GM19463 (cell line): Measurements from ENCODE around the gene TNFRSF21.
"Not testable (repeated sequence)": the region's sequence is repeated elsewhere in the genome, so short reads cannot be mapped to it uniquely, and the experiment has no call there.

Experiments used
- ATAC-seq: cut with Tn5 transposase; IDR thresholded peaks from one replicate; pipeline ENCODE4 v1.9.1; 2021; ENCODE audit warnings: mild to moderate bottlenecking, moderate library complexity; ENCODE audit not compliant: unreplicated experiment

Gene TNFRSF21

DNA sequence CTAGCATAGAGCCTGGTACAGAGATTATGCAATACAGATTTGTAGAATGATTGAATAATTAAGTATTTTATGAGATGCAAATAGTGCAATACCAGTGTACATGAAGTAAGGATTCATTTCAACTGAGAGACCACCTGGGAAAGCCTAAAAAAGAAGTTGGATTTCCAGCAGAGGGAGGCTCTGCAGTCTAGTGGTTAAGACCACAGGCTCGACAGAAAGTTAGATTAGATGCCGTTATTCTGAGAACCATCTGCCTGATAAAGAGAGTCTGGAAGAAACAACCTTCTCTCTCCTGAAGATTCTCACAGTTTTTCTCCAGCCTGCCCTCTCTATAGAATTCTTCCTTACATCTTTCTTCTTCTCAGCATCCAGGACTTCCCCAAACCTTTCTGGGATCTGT lies 13.6 kb upstream of the TNFRSF21 start:
- no peak for ATAC-seq

DNA sequence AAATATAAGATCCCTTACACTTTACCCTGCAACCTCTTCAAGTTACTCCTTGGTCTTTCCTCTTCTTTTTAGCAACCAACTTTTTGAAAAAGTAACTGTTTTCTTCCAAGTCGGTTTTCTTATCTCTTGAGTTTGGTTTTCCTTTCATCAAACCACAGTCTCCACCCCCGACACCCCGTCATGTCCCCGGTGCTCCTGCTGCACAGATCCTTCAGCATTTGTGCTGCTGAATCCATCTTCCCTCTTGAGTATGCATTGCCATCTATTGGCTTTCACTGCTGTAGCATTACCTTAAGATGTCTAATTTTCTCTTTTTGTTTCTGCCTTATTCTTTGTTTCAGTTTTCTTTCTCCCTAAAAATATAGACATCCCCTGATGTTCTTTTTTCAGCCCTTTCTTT lies 11.9 kb upstream of the TNFRSF21 start:
- ATAC-seq = no peak

DNA sequence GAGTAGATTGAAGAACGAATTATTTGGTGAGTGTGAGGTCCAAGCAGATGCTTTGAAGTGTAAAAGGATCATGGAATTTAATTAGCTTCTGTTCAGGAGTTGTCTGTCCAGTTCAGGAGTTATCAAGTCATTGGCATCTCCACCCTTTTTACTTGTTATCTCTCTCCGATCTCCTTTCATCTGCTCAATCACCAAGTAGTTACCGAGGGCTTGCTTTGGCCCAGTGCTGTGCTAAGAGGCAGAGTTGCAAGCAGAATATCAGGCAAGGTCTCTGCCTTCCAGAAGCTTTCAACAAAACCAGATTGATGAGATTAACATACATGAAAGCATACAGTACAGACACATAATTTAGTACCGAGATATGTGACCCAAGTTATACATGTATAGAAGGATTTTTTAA lies 10.2 kb upstream of the TNFRSF21 start:
- ATAC-seq = no peak

DNA sequence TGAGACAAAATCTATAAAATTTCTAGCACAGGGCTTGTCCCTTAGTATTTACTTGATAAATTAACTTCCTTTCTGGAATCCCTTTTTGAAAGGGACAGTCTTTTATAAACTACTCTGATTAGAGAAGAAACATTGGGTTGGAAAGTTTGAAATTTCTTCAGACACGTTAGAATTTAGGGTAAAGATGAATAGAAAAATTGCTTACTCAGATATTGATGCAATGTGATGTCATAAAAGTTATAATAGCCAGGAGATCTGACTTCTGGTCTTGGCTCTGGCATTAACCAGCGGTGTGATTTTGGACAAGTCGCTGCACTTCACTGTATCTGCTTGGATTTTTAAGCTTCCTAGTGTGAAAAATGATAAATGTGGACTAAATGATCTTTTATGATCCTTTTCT lies 9.7 kb upstream of the TNFRSF21 start:
- no peak for ATAC-seq

DNA sequence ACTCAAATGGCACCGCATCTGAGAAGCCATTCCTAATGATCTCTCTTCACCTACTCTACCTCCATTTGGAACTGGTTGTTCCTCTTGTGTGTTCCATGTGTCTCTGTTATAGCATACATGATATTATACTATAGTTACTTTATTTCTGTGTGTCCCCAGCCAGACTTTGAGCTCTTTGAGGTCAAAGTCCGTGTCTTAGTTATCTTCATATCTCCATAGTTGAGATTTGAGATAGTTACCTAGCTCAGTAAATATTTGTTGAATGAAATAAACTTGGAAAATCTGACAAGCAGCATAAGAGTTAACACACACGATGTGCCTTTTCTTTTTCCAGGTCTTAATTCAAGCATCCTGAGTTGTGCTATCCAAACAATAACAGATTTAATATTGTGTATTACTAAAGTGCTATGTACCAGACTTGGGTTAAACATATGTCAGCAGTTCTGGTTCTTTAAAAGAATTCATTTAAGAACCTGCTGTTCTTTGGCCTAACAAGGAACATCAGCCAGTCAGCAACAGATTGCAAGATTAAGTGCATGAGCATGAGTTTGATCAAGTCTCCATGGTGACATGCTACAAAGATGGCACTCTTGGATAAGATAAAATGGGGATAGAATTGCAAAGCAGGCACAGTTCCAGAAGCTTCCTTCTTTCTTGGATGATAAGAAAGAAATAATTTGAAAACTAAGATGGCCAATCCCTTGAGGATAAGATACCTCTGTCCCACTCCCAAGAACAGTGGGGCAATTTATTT lies 8.7 kb upstream of the TNFRSF21 start:
- ATAC-seq = no peak

DNA sequence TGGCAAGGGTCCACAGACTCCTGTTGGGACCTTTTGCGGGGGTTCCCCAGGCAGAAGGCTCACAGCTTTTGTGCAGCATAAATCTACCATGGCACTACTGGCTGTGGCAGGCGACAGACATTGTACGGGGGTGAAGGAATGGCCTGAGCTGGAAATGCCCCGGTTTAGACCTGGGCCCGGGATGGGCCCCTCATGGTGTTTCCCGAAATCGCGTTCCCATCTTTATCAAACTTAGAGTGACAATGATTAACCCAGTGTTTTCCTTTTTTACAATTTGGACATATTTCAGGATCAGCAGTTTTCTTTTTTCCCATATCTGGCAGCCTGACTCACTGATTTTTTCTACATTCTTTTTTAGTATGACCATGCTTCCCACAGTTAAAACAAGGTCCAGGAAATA lies 5.5 kb upstream of the TNFRSF21 start:
- ATAC-seq = not testable (repeated sequence)

DNA sequence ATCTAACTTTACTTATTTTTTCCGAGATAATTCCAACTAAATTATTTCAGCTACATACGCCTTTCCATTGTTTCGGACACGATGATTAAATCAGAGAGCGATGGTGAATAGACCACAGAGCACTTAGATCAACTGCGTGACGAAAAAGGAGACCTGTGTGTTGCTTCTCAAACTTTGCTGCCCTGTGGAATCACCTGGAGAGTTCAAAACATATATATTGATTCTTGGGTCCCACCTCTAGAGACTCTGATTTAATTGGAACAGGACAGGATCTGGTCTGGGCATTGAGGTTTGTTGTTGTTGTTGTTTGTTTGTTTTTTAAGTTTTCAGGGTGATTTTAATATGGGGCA lies 401 bp upstream of the TNFRSF21 start:
- ATAC-seq = no peak

DNA sequence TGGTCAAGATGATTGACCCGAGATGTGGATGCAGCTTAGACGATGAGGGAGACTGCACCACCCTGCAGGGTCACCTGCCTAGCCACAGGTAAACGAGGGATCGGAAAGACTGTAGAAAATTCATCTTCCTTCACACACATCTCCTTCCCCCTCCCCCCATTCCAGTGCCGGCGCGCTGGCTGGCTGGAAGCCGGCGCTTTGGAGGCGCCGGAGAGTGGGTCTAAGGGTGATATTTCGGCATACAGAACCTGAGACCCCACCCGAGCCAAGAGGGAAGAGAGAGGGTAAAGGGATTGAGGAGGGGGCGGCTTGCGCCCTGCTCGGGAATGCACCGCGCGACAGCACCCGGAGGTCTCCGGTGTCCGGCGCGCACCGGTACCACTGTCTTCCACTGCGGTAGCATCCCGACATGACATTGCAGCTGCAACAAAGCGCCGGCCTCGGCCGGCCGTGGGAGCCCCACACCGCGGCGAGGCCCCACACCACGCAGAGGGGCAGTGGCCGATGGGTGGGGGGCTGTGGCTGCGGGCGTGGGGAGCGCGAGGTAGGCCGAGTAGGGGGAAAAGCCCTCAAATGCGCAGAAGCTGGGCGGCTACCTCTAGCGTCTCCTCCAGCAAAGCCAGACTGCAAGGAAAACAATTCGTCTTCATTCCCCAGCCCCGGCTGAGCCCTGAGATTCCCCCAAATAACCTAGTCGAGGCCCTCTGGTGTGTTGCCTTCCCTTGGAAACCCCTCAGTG lies 984 bp downstream of the TNFRSF21 start:
- peak; percentile 28 for ATAC-seq

DNA sequence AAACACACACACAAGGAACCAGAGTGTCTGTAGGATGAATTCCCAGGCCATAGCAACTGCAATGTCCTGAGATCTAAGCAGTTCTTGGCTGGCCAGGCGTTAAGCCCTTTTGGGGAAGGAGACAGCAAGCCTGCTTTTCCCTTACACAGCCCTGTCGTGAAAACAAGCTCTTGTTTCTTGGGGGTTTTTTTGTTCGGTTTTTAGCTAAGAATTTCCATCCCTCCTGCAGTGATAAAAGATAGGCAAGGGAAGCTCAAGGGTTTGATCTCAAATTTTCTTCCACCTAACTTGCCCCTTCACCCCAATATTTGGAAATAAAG lies 1.5 kb downstream of the TNFRSF21 start:
- no peak for ATAC-seq

DNA sequence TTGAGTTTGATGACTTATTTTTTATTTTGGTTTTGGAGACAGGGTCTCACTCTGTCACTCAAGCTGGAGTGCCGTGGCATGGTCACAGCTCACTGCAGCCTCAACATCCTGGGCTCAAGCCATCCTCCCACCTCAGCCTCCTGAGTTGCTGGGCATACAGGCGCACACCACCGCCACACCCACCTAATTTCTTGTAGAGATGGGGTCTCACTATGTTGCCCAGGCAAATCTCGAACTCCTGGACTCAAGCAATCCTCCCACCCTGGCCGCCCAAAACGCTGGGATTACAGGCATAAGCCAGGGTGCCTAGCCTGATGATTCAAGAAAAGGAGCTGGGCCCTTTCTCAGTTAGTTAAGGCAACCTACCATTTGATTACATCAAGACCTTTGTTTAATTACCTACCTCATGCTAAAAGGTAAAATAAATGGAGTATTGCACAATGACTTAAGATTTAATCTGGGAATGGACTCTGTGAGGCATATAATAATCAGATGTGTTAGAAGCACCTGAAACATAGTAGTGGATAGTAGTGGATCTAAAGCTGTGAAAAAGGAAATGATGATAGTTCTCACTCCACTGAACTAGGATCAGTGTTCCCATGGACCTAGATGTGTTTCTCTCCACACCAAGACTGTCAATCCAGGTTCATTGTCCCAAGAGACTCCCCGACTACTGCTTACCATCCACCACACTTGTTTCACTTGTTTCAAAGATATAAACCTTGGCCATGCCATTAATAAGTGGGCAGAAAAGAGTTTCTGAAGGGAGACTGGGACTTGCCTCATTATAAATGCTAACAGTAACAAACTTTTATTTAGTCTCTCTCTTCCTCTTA lies 2.1 kb downstream of the TNFRSF21 start:
- ATAC-seq = no peak

DNA sequence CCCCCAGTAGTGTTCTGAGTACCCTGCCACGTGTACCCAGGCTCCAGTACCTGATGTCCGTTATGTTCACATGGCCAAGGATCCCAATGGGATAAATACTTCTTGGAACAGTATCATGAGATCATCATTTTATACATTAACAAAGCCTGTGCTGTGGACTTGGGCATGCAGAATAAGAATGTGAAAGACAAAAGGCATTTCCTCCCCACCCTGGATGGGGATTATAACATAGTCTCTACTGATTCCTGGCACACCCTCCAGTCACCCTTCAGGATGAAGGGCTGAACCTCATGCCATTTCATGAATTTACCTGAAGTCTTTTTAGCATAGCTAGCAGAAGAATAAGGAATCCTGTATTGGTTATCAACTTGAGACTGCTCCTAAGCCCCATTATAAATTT lies 2.8 kb downstream of the TNFRSF21 start:
- ATAC-seq = no peak

DNA sequence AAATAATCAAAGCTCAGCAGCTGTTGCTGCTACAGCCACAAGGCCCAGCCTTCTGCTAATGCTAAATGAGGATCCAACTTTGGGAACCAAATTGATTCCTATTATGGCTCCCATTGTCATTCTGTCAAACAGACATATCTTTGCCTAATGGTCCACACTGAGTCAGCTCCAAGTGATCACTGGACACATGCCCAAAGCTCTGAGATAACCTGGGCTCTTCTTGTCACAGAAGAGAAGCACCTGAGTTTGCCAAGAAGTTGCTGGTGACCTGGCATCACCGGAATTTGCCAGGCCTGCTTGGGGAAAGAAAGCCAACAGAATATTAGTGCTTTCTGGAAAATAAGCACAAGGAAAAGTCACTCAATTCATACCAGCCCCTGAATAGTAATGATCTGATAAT lies 5.8 kb downstream of the TNFRSF21 start:
- ATAC-seq = no peak

DNA sequence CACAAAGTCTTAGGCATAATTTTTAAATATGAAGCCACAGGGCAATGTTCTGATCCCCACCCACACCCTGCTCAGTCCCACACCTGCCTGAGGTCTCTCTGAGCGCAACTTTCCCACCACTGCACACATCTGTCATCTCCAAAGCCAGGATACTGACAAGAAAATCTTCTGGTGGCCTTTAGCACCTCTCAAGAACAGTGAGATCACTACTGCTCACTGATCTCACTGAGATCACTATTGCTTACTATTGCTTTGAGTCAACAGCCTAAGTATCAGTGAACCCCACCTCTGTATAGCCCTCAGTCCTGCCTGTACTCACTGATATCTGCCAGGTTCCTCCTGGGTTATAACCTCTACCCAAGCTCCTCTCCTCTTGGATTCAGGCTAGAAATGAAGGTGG lies 6.4 kb downstream of the TNFRSF21 start:
- ATAC-seq = peak; percentile 76

DNA sequence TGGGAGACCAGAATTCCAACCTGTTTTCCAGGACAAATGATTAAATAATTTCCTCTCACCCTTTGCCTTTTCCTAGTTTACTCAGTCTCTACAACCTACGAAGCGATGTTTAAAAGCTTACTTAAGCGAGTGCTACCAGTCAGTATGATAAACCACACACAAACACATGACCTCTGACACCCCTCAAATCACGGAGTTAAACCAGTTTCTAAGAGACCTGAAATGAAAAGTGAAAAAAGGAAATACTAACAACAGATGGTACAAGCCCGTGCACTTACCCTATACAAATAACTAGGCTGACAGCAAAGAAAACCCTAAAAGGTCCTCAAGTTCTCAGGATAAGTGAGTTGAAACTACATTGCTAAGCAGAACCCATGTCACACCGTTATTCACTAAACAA lies 7.7 kb downstream of the TNFRSF21 start:
- peak; percentile 61 for ATAC-seq

DNA sequence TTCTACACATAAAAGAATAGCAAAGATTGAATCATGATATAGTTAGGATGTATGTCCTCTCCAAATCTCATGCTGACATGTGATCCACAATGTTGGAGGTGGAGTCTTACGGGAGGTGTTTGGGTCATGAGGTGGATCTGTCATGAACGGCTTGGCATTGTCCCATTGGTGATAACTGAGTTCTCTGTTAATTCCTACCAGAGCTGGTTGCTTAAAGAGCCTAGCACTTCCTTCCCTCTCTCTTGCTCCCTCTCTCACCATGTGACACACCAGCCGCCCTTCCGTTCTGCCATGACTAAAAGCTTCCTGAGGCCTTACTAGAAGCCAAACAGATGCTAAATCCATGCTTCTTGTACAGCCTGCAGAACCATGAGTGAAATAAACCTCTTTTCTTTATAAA lies 8.3 kb downstream of the TNFRSF21 start:
- no peak for ATAC-seq

DNA sequence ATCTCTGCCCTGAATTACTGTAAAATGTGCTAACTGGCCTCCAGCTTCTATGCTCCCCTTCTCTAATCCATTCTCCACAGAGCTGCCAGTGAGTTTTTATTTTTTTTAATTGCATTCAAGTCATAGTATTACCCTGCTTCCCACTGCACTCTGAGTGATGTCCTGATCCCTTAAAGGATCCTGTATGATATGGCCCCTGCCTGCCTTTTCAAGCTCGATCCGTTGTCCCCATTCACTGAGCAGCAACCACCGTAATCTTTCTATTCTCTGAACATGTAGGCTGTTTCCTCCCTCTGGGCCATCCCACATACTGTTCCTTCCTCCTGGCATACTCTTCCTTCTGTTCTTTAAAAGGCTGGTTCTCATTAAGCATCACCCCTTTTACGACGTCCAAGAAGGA lies 9.3 kb downstream of the TNFRSF21 start:
- no peak for ATAC-seq

DNA sequence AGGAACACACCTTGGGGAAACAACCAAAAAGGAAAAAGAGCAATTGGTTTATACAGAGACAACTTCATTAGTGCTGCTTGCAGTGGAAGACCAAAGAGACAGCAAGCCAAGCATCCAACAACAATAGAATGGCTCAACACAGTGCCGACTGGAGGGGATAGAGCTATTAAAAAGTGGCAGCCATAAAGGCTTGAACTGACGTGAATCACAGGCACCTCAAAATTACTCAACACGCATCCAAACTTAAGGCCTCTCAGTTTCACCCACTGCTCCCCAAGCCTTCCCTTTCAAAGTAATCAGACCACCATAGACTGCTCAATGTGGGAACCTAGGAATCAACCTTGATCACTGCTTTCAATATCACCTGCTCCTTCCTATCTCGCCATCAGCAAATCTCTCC lies 9.7 kb downstream of the TNFRSF21 start:
- ATAC-seq = no peak

DNA sequence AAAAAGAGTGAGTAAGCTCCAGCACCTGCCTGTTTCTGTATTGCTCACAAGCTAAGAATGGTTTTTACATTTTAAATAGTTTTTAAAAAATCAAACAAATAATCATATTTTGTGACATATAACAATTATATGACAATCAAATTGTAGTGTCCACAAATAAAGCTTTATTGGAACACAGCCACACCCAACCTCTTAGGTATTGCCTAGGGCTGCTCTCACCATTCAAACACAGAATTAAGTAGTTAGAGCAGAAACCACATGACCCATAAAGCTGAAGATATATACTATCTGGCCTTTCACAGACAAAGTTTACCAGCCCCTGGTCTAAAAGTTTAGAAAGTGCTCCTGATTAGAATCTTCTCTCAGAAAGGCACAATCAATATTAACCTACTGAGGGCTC lies 11.2 kb downstream of the TNFRSF21 start:
- ATAC-seq = no peak

DNA sequence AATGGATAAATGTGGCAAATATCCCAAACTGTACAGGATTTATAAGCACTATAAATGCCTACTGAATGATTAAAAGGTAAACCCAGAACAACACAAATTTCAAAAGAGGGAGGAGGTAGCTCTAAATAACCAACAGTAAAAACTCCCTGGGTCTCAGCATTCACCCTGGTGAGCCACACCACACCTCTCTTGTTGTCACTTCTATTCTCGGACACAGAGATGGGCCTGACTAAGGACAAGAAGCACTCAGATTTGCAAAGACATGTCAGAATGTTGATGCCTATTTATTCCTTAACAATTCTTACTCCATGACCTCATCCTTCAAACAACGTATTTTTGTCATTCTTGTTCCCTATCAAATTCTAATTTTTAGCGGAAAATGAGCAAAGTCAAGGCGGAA lies 14.7 kb downstream of the TNFRSF21 start:
- ATAC-seq = no peak

DNA sequence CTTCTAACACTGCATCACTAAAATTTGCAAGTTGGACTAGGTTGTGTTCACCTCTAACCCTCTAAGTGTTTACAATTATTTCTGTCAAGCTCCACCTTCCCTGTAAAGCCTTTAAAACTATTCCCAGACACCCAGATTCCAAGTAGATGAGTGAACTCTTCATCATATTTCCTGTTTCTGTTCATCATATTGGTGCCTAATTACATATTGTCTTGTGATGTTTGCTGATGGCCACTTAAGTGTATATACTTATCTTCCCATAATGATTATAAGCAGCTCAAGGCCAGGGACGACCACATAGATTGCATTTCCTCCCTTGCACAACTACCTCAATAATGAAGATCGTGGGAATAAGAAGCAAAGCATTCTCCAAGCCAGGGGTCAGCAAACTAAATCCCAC lies 16.8 kb downstream of the TNFRSF21 start:
- no peak for ATAC-seq

DNA sequence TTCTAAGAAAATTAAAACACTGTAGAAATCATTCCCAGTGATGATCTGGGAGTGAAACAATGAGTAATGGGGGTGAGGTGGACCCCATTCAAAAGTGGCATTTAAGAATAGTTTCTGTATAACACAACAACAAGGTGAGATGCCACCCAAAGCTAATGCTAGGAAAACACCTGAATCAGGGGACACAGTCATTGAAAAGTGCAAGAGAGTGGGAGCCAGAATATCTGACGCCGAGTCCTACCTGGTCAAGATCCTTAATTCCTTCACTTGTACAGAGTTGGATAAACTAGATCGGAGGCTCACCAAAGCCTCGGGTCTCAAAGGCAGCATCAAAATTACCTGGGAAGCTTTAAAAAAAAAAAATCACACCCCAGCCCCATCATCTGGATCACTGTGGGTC lies 17.7 kb downstream of the TNFRSF21 start:
- ATAC-seq = no peak
